ENCODE data around the gene AOC1. TPM values are rescaled to one million over a fixed set of nuclear protein-coding genes. Genes with fewer than 3 reads are reported as not detected.

Gene AOC1
- total RNA-seq, 6 experiments from 2014 or later, result 2.2 to 17.5 (median 9.4) TPM; not detected in 3

GRCh38 chr7:150863946-150864345, 11.6 kb downstream of the AOC1 start:
- DNase-seq (no peak), ATAC-seq (no peak)
- Histone ChIP-seq H3K36me3 (no peaks in the 10 kb centered on the region), H3K4me1 (peaks cover 0 to 4% (median under 1%) of the 10 kb centered on the region in 4 donors), H3K27ac (no peak overlapping the region), H3K4me3 (no peak overlapping the region), H3K27me3 (no peaks in the 10 kb centered on the region), H3K9me3 (no peaks in the 10 kb centered on the region)
- no peak for TF ChIP-seq POLR2A (IDR thresholded peaks at IDR 0.05)
- no peak for TF ChIP-seq CTCF (IDR thresholded peaks at IDR 0.05)
- intact Hi-C loops (cut with DNase I), result no loop called here
- 78% methylated on average over 4 of the region's 6 CpGs for WGBS (ENCODE audit: insufficient coverage, low coverage, low lambda C conversion rate, missing lambda C conversion rate)

- DNase-seq, result no peak
- Histone ChIP-seq H3K4me1 (peaks cover 0 to 10% (median 3%) of the 10 kb centered on the region in 4 donors), H3K36me3 (no peaks in the 10 kb centered on the region), H3K9me3 (no peaks in the 10 kb centered on the region), H3K27me3 (no peaks in the 10 kb centered on the region), H3K4me3 (no peak overlapping the region), H3K27ac (no peak overlapping the region)
- TF ChIP-seq CTCF (IDR thresholded peaks at IDR 0.05) (no peak), POLR2A (IDR thresholded peaks at IDR 0.05) (no peak)
- ATAC-seq, result no peak
- WGBS (ENCODE audit: insufficient coverage, low coverage, low lambda C conversion rate, missing lambda C conversion rate), result 60% methylated on average over 1 of the region's 4 CpGs
- intact Hi-C loops (cut with DNase I), result no loop called here
These were observed 14.7 kb downstream of the AOC1 start for GRCh38 chr7:150866932-150867564.

- ATAC-seq (no peak), DNase-seq (no peak)
- 82% methylated on average over 7 of the region's 7 CpGs for whole genome bisulfite sequencing (ENCODE audit: insufficient coverage, low coverage, low lambda C conversion rate, missing lambda C conversion rate)
- Histone ChIP-seq H3K27me3 (no peaks in the 10 kb centered on the region), H3K27ac (no peak overlapping the region), H3K4me3 (no peak overlapping the region), H3K36me3 (no peaks in the 10 kb centered on the region), H3K4me1 (peaks cover 0 to 10% (median 3%) of the 10 kb centered on the region in 4 donors), H3K9me3 (no peaks in the 10 kb centered on the region)
- intact Hi-C loops (cut with DNase I), result no loop called here
- no peak for TF ChIP-seq POLR2A (IDR thresholded peaks at IDR 0.05)
- TF ChIP-seq CTCF (IDR thresholded peaks at IDR 0.05), result no peak
These were observed 15.3 kb downstream of the AOC1 start for GRCh38 chr7:150867605-150868004.

- Histone ChIP-seq H3K4me1 (peaks cover 0 to 10% (median 3%) of the 10 kb centered on the region in 4 donors), H3K27me3 (no peaks in the 10 kb centered on the region), H3K36me3 (no peaks in the 10 kb centered on the region), H3K4me3 (no peak overlapping the region), H3K9me3 (no peaks in the 10 kb centered on the region), H3K27ac (no peak overlapping the region)
- 46% methylated on average over 2 of the region's 2 CpGs for WGBS (ENCODE audit: insufficient coverage, low coverage, low lambda C conversion rate, missing lambda C conversion rate)
- no peak for DNase-seq
- peak; percentile 94 to 98 (median 95) for ATAC-seq
- intact Hi-C loops (cut with DNase I), result no loop called here
- TF ChIP-seq POLR2A (IDR thresholded peaks at IDR 0.05), result no peak
These were observed 17.1 kb downstream of the AOC1 start for GRCh38 chr7:150869467-150869866.

- intact Hi-C loops (cut with DNase I), result loop anchor here in 1 of 2 donors (10.0 kb wide), 1 partner anchor 67 kb away; the partner anchor contains the start of genes TMEM176A and TMEM176B
- H3K27ac ChIP-seq, result no peak overlapping the region
- ATAC-seq (no peak), DNase-seq (no peak)
- H3K36me3 ChIP-seq, result no peaks in the 10 kb centered on the region
- no peak overlapping the region for H3K4me3 ChIP-seq
- H3K27me3 ChIP-seq, result no peaks in the 10 kb centered on the region
- no peaks in the 10 kb centered on the region for H3K9me3 ChIP-seq
- TF ChIP-seq POLR2A (IDR thresholded peaks at IDR 0.05) (no peak), CTCF (IDR thresholded peaks at IDR 0.05) (no peak)
- H3K4me1 ChIP-seq, result peaks cover 0 to 13% (median 3%) of the 10 kb centered on the region in 4 donors
These were observed 19.3 kb downstream of the AOC1 start for GRCh38 chr7:150871601-150872000.

All from right lobe of liver (tissue), 6 donors.